Retinal pigment epithelial cell (primary cell): ENCODE results near the gene MPZL3.
"Not testable (repeated sequence)": the region's sequence is repeated elsewhere in the genome, so short reads cannot be mapped to it uniquely, and the experiment has no call there.

Source experiments
- DNase-seq: peaks from one replicate; pipeline ENCODE4 v3.0.0-alpha.2; 2010; ENCODE audit warnings: low read depth
- H3K4me3 ChIP-seq: 2 replicates; pipeline ENCODE4 v1.5.1; 2011; ENCODE audit warnings: mild to moderate bottlenecking, low read length, control low read depth, moderate library complexity
- CTCF ChIP-seq: conservative IDR thresholded peaks from 2 replicates; pipeline ENCODE4 v1.5.1; 2011; ENCODE audit warnings: low read depth, low read length, control low read depth, inconsistent platforms

Gene MPZL3

GRCh38 chr11:118200497-118200896, 51.7 kb downstream of the MPZL3 start:
- TF ChIP-seq CTCF: no peak
- H3K4me3 ChIP-seq: no peak overlapping the region
- DNase-seq: no peak

- TF ChIP-seq CTCF: no peak
- no peak overlapping the region for H3K4me3 ChIP-seq
- DNase-seq: no peak
These were observed 53.0 kb downstream of the MPZL3 start for GRCh38 chr11:118199135-118199534.

GRCh38 chr11:118198370-118198769, 53.8 kb downstream of the MPZL3 start:
- H3K4me3 ChIP-seq: peak overlapping the region; percentile 5
- peak; percentile 96 for TF ChIP-seq CTCF
- no peak for DNase-seq

- TF ChIP-seq CTCF: no peak
- H3K4me3 ChIP-seq: no peak overlapping the region
- peak; percentile 82 for DNase-seq
These were observed 57.1 kb downstream of the MPZL3 start for GRCh38 chr11:118194835-118195627.

GRCh38 chr11:118193910-118194566, 58.1 kb downstream of the MPZL3 start:
- no peak for TF ChIP-seq CTCF
- no peak for DNase-seq

GRCh38 chr11:118192817-118193216, 59.3 kb downstream of the MPZL3 start:
- H3K4me3 ChIP-seq, DNase-seq: not testable (repeated sequence)

More at GRCh38 chr11:118193910-118194566, 58.1 kb downstream of the MPZL3 start:
- H3K4me3 ChIP-seq: no peak overlapping the region

GRCh38 chr11:118190942-118191506, 61.1 kb downstream of the MPZL3 start:
- DNase-seq, H3K4me3 ChIP-seq: not testable (repeated sequence)
